HG03439 (cell line): ENCODE measurements around the gene PIEZO1.
"Not testable (repeated sequence)": the region's sequence is repeated elsewhere in the genome, so short reads cannot be mapped to it uniquely, and the experiment has no call there.

Experiments used
- ATAC-seq: cut with Tn5 transposase; IDR thresholded peaks from one replicate; pipeline ENCODE4 v1.9.1; 2021; ENCODE audit warnings: mild to moderate bottlenecking, moderate library complexity; ENCODE audit not compliant: unreplicated experiment

The PIEZO1 gene

DNA sequence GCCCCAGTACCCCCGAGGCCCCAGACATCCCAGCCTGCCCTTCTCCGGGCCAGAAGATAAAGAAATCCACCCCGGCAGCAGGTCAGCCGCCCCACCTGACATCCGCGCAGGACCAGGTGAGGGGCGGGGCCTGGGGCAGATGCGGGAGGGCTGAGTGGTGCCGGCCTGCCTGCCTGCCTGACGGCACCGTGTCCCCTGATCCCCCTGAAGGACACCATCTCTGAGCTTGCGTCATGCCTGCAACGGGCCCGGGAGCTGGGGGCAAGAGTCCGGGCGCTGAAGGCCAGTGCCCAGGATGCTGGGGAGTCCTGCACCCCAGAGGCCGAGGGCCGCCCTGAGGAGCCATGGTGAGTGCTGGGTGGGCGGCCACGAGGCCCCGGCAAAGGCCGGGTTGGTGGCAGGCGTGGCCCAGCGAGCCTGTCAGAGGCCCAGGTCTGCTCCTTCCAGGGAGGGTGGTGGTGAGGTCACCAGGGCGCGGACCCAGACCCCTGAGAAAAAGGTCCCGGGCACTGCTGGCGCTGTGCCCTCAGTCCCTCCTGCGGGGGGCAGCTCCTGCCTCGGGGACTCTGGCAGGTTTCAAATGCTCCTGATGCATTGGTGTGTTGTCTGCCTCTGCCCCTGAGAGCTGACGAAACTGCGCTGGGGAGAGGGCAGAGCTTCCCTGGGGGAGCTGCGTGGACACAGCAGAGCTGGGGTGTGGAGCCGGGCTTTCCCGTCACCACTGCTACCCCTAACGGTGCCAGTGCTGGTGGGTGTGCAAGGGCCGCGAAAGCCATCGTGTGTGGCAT lies 19.7 kb upstream of the PIEZO1 start:
- ATAC-seq: no peak

DNA sequence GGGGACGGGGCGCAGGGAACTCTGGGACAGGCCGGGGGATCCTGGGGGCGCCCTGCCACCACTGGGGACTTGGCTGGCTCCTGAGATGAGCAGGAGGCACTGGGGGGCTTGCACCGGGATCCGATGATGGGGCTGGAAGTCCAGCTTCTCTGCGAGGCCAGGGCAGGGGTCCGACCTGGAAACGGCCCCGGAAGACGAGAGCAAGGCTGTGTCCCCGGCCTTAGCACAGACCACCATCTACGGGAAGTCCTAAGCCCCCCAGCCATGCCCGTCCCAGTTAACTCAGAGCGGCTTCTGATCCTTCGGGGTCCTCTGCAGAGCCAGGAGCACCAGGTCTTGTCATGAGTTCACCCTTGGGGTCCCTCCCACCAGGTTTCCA lies 19.1 kb upstream of the PIEZO1 start:
- no peak for ATAC-seq

DNA sequence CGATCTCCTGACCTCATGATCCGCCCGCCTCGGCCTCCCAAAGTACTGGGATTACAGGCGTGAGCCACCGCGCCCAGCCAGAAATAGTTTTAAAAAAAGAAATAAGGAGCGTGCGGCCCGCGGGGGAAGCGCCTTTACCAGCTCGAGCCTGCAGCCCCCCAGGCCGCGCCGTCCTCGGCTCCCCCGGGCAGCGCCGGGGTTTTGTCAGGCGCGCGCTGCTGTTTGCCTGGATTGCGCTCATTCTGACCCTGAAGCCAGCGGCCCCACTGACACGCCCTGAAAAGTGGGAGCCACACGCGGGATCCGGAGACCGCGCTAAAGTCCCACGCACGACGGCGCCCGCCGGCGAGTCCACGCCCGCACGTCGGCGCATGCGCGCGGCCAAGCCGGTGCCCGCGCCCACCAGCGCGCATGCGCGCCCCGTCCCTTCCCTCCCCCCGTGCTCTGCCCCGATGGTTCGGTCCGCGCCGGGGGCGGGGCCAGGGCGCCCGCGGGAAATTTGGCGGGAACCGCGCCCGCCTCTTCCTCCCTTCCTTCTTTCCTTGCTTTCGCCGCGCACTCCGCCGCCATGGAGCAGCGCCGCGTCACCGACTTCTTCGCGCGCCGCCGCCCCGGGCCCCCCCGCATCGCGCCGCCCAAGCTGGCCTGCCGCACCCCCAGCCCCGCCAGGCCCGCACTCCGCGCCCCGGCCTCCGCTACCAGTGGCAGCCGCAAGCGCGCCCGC lies 18.4 kb upstream of the PIEZO1 start, which contains the start of gene CDT1:
TSS of gene CDT1 (plus strand) at position 526 of the 724 bp plus-strand sequence. CDS start at position 569, 43 bp downstream.
- ATAC-seq: peak; percentile 60

DNA sequence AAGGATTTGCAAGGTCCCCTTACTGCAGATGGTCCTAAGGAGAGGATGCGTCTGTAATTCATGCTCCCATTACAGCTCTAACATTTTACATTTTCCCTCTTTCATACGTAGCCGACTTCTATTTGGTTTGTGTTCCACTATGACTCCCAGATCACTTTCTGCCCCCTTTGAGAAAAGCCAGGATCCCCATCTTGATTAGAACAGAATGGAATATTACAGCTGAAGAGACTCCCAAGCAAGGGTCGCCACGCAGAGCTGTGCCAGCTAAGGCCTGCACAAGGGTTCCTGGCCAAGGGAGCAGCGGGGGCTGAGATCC lies 15.2 kb upstream of the PIEZO1 start:
- no peak for ATAC-seq

- ATAC-seq: no peak
Measured at GRCh38 chr16:88799569-88800276, 14.7 kb upstream of the PIEZO1 start.

GRCh38 chr16:88798772-88799455 lies 13.9 kb upstream of the PIEZO1 start:
- no peak for ATAC-seq

DNA sequence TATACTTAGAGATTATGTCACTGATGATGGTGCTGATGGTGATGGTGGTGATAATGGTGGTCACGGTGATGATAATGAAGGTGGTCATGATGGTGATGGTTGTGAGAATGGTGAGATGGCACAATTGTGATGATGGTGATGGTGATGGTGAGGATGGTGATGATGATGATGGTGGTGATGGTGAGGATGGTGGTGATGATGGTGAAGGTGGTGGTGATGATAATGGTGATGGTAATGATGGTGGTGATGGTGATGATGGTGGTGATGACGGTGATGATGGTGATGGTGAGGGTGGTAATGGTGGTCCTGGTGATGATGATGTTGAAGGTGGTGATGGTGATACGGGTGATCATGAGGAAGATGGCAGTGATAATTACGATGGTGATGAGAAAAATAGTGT lies 13.1 kb upstream of the PIEZO1 start:
- ATAC-seq: no peak

DNA sequence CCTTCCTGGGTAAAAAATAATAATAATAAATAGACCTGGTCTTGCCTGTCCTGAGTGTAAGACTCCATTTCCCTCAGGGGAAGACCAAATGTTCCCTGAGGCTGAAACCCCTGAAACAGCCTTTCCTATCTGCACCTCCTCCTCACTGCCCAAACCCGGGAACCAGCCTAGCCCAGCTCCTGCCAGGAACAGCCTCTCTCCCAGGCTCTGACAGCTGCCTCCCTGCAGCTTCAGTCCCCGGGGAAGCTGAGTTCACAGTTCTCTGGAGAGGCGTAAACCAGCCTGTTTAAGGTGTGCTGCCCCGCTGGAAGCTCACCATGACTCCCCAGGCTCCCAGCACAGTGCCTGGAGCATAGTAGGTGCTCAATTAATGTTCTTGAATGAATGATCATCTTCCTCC lies 11.3 kb upstream of the PIEZO1 start:
- no peak for ATAC-seq

DNA sequence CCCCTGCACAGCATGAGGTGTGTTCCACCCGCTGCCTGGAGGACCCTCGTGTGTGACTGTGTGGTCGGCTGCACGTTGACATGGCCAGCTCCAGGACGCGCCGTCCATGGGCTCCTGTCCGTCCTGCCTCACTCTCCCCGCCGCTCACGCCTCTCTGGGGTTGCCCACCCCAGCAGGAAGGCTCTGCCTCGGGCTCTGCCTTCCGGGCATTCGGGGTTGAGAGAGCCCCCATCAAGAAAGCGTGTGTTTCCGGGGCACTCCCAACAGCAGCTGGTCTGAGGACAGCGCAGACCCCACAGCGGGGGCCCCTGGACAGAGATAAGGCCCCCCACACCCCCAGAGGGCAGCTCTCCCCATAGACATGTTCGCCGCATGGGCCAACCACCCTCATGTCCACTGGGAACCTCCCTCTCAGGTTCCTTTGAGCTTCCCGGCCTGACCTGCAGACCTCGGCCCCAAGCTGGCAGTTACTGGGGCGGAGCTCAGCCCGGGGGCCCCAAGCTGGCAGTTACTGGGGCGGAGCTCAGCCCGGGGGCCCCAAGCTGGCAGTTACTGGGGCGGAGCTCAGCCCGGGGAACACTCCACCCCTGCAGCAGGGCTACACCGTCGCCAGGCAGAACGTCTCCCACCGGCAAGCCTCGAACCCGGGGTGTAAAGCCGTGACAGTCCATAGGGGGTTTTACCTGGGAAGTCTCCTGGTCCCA lies 8.4 kb upstream of the PIEZO1 start:
- no peak for ATAC-seq

DNA sequence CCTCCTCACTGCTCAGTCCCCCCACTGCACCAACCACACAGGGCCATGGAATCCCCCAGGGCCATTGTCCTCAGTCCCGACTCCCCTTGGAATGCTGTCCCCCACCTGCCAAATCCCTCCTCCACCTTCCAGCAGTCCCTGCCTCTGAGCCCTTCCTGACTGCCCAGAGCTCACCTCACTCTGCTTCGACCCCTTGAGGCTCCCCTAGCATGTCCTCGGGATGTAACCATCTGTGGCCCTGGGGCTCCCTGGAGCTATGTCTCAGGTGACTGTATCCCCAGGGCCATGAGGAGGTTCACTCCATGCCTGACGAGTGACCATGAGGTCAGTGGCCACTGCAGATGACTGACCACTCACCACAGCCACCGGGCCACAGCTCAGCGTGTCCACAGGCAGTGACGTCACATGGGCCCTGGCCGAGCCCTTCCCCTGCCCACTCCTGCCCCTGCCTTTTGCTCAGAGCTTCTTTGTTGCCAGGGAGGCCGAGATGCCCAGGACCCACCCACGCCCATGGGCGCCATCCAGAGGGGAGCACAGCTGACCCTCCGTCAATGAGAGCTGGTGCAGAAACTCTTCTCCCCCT lies 7.7 kb upstream of the PIEZO1 start:
- no peak for ATAC-seq

DNA sequence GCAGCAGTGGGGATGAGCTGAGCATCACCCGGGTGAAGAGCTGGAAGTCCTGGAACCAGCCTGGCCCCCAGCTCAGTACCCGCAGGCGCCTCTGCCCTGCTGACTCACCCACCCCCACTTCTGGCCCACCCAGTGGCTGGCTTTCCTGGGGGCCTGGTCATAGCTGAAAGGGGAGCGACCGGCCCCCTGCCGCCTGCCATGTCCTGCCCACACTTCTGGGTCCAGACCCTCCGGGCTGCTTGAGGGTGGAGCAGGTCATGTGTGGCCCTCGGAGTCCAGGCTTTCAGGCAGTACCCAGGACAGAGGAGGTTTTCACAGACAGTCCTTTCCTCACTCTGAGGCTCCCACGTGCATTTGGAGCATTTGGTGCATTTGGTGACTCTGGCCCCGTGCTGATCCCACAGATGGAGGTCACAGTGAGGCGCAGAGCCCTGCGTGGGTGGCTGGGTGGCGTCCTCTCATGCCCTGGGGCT lies 7.1 kb upstream of the PIEZO1 start:
- ATAC-seq: no peak

DNA sequence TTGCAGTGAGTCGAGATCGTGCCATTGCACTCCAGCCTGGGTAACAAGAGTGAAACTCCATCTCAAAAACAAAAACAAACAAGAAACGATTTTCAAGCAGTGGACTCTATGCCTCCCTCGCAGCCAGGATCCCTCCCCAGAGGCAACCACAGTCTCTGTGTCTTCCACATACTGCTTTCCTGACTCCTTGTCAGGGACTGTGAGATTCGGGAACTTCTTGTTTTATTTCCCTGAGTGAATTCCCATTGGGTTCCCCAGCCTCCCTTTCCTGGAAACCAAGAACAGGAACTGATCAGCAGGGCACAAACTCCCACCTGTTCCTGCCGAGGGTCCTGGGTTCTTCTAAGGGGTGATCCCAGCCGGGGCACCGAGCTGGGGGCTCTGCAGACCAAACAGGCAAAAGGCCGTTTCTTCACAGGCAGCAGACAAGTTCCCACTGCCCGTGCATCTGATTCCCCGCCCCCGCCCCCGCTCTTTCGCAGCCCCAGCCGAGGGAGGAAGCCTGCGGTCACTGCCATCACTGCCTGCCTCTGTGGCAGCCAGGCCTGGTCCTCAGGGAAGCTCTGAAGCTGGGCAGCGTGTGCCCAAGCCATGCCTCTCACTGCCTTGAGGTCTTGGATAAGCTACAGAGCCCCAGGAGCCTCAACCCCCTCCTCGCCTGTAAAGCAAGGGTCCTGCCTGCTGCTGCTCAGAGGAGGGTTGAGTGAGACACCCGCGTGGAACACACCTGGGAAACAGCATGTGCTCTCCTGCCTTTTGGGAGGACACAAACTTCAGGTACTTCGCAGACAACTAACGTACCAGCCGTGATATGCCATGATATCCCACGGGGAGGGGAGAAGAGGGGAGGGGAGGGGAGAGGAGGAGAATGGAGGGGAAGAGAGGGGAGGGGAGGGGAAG lies 5.5 kb upstream of the PIEZO1 start:
- no peak for ATAC-seq

DNA sequence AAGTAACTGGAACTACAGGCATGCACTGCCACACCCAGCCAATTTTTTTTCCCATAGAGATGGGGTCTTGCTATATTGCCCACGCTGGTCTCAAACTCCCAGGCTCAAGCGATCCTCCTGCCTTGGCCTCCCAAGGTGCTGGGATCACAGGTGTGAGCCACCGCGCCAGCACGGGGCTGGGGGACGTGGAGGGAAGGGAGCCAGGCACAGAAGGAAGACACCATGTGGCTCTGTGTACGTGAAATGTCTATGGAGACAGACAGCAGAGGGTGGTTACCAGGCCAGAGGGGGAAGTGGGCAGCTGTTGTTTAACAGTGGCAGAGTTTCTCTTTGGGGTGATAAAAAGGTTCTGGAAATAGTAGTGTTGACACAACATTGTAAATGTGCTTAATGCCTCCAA lies 4.6 kb upstream of the PIEZO1 start:
- no peak for ATAC-seq

GRCh38 chr16:88788749-88789148 lies 3.7 kb upstream of the PIEZO1 start:
- ATAC-seq: not testable (repeated sequence)

GRCh38 chr16:88787579-88788314 lies 2.7 kb upstream of the PIEZO1 start:
- ATAC-seq: no peak

DNA sequence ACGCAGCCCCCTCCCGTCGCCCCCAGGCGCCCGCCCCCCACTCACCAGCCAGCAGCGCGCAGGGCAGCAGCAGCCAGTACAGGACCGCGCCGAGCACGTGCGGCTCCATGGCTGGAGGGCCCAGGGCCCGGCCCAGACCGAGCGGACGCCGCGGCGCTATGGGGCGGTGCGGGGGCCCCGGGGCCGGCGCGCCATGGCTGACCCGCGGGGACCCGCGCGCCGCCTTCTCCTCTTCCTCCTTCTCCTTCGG lies 239 bp downstream of the PIEZO1 start:
- ATAC-seq: no peak

- no peak for ATAC-seq
Measured at GRCh38 chr16:88784074-88784855, 755 bp downstream of the PIEZO1 start.
